RWPE2 (cell line): ENCODE data around the gene IFFO2.

ENCODE experiments used
- ATAC-seq: fragments of 200-7000 bp; cut with Tn5 transposase; 3 replicates; pipeline ENCODE4 v1.9.1; 2021; ENCODE audit warnings: low read depth
- DNase-seq: peaks from one replicate; pipeline ENCODE4 v3.0.0-alpha.2; 2020; ENCODE audit warnings: low spot score
- H3K27ac ChIP-seq: fragments of 450-650 bp; 2 replicates; pipeline ENCODE4 v1.5.1; 2017; ENCODE audit warnings: mild to moderate bottlenecking; ENCODE audit not compliant: poor library complexity, severe bottlenecking
- H3K27me3 ChIP-seq: fragments of 250-450 bp; sonication (Bioruptor Pico); 2 replicates; pipeline ENCODE4 v1.5.1; 2021; ENCODE audit warnings: mild to moderate bottlenecking, moderate library complexity; ENCODE audit not compliant: insufficient read depth, poor library complexity, severe bottlenecking
- H3K36me3 ChIP-seq: fragments of 250-450 bp; sonication (Bioruptor Pico); 2 replicates; pipeline ENCODE4 v1.5.1; 2020; ENCODE audit warnings: low read depth, mild to moderate bottlenecking, moderate library complexity
- H3K4me1 ChIP-seq: fragments of 250-450 bp; sonication (Bioruptor Pico); 2 replicates; pipeline ENCODE4 v1.5.1; 2021; ENCODE audit warnings: mild to moderate bottlenecking, moderate library complexity; ENCODE audit not compliant: insufficient read depth, poor library complexity, severe bottlenecking
- H3K4me3 ChIP-seq: fragments of 250-450 bp; sonication (Bioruptor Pico); 2 replicates; pipeline ENCODE4 v1.5.1; 2021; ENCODE audit warnings: mild to moderate bottlenecking, moderate library complexity; ENCODE audit not compliant: severe bottlenecking
- H3K9me3 ChIP-seq: fragments of 250-450 bp; sonication (Bioruptor Pico); 2 replicates; pipeline ENCODE4 v1.5.1; 2021; ENCODE audit warnings: mild to moderate bottlenecking, moderate library complexity; ENCODE audit not compliant: severe bottlenecking
- TF ChIP-seq, protein P1 (sequence below): fragments of 450-650 bp; IDR thresholded peaks from one replicate; pipeline ENCODE4 v1.5.1; 2017; ENCODE audit warnings: mild to moderate bottlenecking, moderate library complexity; ENCODE audit not compliant: poor library complexity, severe bottlenecking

IFFO2 gene

DNA sequence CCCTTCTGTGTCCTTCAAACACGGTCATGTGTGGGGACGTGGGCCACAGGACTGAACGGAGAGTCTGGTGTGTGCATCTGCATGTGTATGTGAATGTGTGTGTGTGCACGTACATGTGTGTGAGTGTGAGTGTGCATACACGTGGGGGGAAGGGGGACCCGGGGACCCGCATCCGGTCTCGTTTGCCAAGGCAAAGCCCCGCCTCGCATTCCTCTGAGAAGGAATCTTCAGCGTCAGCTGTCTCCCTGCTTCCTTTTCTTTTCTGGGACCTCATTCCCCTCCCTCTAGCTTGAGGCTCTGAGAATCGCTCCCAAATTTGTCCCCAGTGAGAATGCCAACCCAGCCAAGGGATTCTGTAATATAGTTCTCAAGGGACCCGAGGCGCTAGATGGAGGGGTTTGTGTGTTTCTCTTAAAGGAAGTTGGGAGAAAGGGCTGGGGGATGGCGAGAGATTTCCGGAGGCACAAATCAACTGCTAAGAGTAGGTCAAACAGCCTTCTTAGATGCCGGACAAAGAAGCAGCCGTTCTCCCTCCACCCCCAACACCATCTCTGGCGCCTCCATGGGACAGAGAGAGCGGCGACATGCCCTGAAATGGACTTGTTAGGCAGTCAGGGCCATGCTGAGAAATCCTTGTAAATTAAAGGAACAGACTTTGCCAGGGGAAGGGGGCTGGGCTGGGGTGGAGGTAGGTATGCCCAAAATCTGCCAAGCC lies 6.6 kb downstream of the IFFO2 start:
- H3K4me3 ChIP-seq = peak overlapping the region; percentile 20

GRCh38 chr1:18948913-18949685 lies 7.4 kb downstream of the IFFO2 start:
- Histone ChIP-seq H3K4me1 (peaks cover 63% of the 10 kb centered on the region), H3K36me3 (peaks cover 25% of the 10 kb centered on the region), H3K27me3 (no peaks in the 10 kb centered on the region), H3K4me3 (no peak overlapping the region), H3K27ac (peak overlapping the region; percentile 97), H3K9me3 (no peaks in the 10 kb centered on the region)
- peak; percentile 20; the same call in 2 of the 3 replicates for ATAC-seq
- TF ChIP-seq, protein P1, sequence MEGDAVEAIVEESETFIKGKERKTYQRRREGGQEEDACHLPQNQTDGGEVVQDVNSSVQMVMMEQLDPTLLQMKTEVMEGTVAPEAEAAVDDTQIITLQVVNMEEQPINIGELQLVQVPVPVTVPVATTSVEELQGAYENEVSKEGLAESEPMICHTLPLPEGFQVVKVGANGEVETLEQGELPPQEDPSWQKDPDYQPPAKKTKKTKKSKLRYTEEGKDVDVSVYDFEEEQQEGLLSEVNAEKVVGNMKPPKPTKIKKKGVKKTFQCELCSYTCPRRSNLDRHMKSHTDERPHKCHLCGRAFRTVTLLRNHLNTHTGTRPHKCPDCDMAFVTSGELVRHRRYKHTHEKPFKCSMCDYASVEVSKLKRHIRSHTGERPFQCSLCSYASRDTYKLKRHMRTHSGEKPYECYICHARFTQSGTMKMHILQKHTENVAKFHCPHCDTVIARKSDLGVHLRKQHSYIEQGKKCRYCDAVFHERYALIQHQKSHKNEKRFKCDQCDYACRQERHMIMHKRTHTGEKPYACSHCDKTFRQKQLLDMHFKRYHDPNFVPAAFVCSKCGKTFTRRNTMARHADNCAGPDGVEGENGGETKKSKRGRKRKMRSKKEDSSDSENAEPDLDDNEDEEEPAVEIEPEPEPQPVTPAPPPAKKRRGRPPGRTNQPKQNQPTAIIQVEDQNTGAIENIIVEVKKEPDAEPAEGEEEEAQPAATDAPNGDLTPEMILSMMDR = no peak
- DNase-seq = no peak

More for the DNA sequence above, 6.6 kb downstream of the IFFO2 start:
- no peaks in the 10 kb centered on the region for H3K27me3 ChIP-seq
- DNase-seq = no peak
- ATAC-seq = peak; percentile 13; the same call in 2 of the 3 replicates
- no peaks in the 10 kb centered on the region for H3K9me3 ChIP-seq
- H3K27ac ChIP-seq = peak overlapping the region; percentile 97
- peaks cover 68% of the 10 kb centered on the region for H3K4me1 ChIP-seq
- TF ChIP-seq, protein P1 = no peak
- peaks cover 30% of the 10 kb centered on the region for H3K36me3 ChIP-seq

- Histone ChIP-seq H3K9me3 (no peaks in the 10 kb centered on the region), H3K27me3 (no peaks in the 10 kb centered on the region), H3K4me3 (no peak overlapping the region), H3K27ac (peak overlapping the region; percentile 97), H3K36me3 (peaks cover 28% of the 10 kb centered on the region), H3K4me1 (peaks cover 56% of the 10 kb centered on the region)
- DNase-seq (no peak), ATAC-seq (peak; percentile 52)
- TF ChIP-seq, protein P1 = no peak
Measured at GRCh38 chr1:18948048-18948912, 8.2 kb downstream of the IFFO2 start.

- peaks cover 26% of the 10 kb centered on the region for H3K36me3 ChIP-seq
- H3K27ac ChIP-seq = peak overlapping the region; percentile 97
Measured at GRCh38 chr1:18947570-18947969, 8.9 kb downstream of the IFFO2 start.

More at GRCh38 chr1:18947570-18947969, 8.9 kb downstream of the IFFO2 start:
- ATAC-seq = no peak
- TF ChIP-seq, protein P1 = no peak
- H3K4me3 ChIP-seq = no peak overlapping the region
- peaks cover 53% of the 10 kb centered on the region for H3K4me1 ChIP-seq
- DNase-seq = no peak
- H3K27me3 ChIP-seq = no peaks in the 10 kb centered on the region
- no peaks in the 10 kb centered on the region for H3K9me3 ChIP-seq
